Vagina (tissue), 2 donors: ENCODE data around the gene FNDC10. TPM values are rescaled to one million over a fixed set of nuclear protein-coding genes. Genes with fewer than 3 reads are reported as not detected.
"Not testable (repeated sequence)": the region's sequence is repeated elsewhere in the genome, so short reads cannot be mapped to it uniquely, and the experiment has no call there.

Experiments
- DNase-seq, 2 donors: peaks; one replicate each; pipeline ENCODE4 v3.0.0-alpha.2; 2017; ENCODE audit errors: extremely low spot score in 2 of 2
- H3K27ac ChIP-seq: fragments of 200-600 bp; sonication (generic); one replicate; pipeline ENCODE4 v1.5.1; 2019
- H3K27me3 ChIP-seq: fragments of 200-600 bp; sonication (generic); one replicate; pipeline ENCODE4 v1.5.1; 2019
- H3K36me3 ChIP-seq, 2 donors: fragments of 200-600 bp; sonication (generic); one replicate each; pipeline ENCODE4 v1.5.1; 2017 to 2019
- H3K4me1 ChIP-seq: fragments of 200-600 bp; sonication (generic); one replicate; pipeline ENCODE4 v1.5.1; 2019
- H3K4me3 ChIP-seq, 2 donors: fragments of 200-600 bp; sonication (generic); 1 replicate in 1 of 2; 2 replicates in 1 of 2; pipeline ENCODE4 v1.5.1; 2016 to 2019
- H3K9me3 ChIP-seq: fragments of 200-600 bp; sonication (generic); one replicate; pipeline ENCODE4 v1.5.1; 2019
- POLR2A ChIP-seq, 2 donors: fragments of 450-650 bp; IDR thresholded peaks; one replicate each; pipeline ENCODE4 v1.6.1; 2017; ENCODE audit warnings: antibody characterized with exemption in 2 of 2, mild to moderate bottlenecking in 2 of 2, moderate library complexity in 2 of 2
- POLR2AphosphoS5 ChIP-seq, 2 donors: sonication (generic); formaldehyde crosslinking; IDR thresholded peaks; one replicate each; pipeline ENCODE4 v1.9.0; 2017; ENCODE audit warnings: antibody characterized with exemption in 2 of 2, mild to moderate bottlenecking in 2 of 2, low read depth in 1 of 2; ENCODE audit not compliant: insufficient read depth in 1 of 2
- intact Hi-C: fragments of 100-400 bp; cut with DNase I; formaldehyde crosslinking; loops from one replicate; pipeline ENCODE4 v1.15.1; 2023
- total RNA-seq: library from RNA; depleted of rRNA; stranded (reverse); fragments of >200 nt; gene quantifications from one replicate; pipeline ENCODE4 v1.2.3, GENCODE V29; 2016
- TF ChIP-seq, protein P1 (sequence below), 3 experiments: fragments of 450-650 bp in 2 of 3; fragments of 200-600 bp in 1 of 3; sonication (generic) in 1 of 3; IDR thresholded peaks; one replicate each; pipeline ENCODE4 v1.5.1; 2017 to 2019; ENCODE audit warnings: antibody characterized with exemption in 3 of 3, mild to moderate bottlenecking in 2 of 3, moderate library complexity in 2 of 3

FNDC10 gene
- total RNA-seq, 1 donor from 2014 or later, result 6.1 TPM

- no peak for DNase-seq
- Histone ChIP-seq H3K36me3 (no peaks in the 10 kb centered on the region), H3K4me1 (peaks cover 9% of the 10 kb centered on the region), H3K27ac (no peak overlapping the region), H3K4me3 (no peak overlapping the region), H3K27me3 (peaks cover 3% of the 10 kb centered on the region), H3K9me3 (no peaks in the 10 kb centered on the region)
- TF ChIP-seq POLR2AphosphoS5 (IDR thresholded peaks at IDR 0.05; ENCODE audit: insufficient read depth in 1 of 2, low read depth in 1 of 2), result no peak
- TF ChIP-seq POLR2A (IDR thresholded peaks at IDR 0.05), result no peak
- TF ChIP-seq, protein P1, sequence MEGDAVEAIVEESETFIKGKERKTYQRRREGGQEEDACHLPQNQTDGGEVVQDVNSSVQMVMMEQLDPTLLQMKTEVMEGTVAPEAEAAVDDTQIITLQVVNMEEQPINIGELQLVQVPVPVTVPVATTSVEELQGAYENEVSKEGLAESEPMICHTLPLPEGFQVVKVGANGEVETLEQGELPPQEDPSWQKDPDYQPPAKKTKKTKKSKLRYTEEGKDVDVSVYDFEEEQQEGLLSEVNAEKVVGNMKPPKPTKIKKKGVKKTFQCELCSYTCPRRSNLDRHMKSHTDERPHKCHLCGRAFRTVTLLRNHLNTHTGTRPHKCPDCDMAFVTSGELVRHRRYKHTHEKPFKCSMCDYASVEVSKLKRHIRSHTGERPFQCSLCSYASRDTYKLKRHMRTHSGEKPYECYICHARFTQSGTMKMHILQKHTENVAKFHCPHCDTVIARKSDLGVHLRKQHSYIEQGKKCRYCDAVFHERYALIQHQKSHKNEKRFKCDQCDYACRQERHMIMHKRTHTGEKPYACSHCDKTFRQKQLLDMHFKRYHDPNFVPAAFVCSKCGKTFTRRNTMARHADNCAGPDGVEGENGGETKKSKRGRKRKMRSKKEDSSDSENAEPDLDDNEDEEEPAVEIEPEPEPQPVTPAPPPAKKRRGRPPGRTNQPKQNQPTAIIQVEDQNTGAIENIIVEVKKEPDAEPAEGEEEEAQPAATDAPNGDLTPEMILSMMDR (IDR thresholded peaks at IDR 0.05), result no peak
- intact Hi-C loops, result no loop called here
These were observed 2.5 kb downstream of the FNDC10 start for GRCh38 chr1:1597275-1597930.

DNA sequence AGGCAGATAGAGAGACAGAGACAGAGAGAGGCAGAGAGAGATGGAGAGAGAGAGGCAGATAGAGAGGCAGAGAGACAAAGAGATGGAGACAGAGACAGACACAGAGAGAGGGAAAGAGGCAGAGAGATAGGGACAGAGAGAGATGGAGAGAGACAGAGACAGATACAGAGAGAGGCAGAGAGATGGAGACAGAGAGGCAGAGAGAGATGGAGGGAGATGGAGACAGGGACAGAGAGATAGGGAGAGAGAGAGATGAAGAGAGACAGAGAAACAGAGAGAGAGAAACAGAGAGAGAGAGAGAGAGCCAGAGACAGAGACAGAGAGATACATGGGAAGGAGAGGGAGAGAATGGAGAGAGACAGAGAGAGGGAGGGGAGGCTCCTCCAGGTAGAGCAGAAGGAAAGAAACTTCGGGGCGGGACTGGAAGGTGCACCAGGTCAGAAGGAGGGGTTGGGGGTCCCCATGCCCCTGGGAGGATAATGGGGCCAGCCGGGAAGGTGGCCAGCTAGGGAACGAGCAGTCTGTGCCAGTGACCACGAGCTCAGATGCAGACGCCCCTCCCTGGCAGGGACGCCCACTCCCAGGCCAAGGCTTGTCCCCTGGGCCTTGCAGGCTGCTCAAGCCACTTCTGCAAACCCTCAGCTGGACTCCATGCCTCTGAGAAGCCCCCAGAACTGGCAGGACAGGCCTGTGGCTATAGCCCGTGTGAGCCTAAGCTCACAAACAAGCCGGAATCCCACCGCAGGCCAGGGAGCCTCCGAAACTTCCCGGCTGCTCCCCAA lies 3.3 kb downstream of the FNDC10 start:
- intact Hi-C loops, result no loop called here
- no peaks in the 10 kb centered on the region for H3K9me3 ChIP-seq
- H3K27me3 ChIP-seq, result peaks cover 3% of the 10 kb centered on the region
- peaks cover 9% of the 10 kb centered on the region for H3K4me1 ChIP-seq
- H3K4me3 ChIP-seq, result no peak overlapping the region
- no peaks in the 10 kb centered on the region for H3K36me3 ChIP-seq
- no peak for DNase-seq
- H3K27ac ChIP-seq, result no peak overlapping the region
- TF ChIP-seq, protein P1 (IDR thresholded peaks at IDR 0.05), result no peak
- TF ChIP-seq POLR2A (IDR thresholded peaks at IDR 0.05), result no peak
- TF ChIP-seq POLR2AphosphoS5 (IDR thresholded peaks at IDR 0.05; ENCODE audit: insufficient read depth in 1 of 2, low read depth in 1 of 2), result no peak

DNA sequence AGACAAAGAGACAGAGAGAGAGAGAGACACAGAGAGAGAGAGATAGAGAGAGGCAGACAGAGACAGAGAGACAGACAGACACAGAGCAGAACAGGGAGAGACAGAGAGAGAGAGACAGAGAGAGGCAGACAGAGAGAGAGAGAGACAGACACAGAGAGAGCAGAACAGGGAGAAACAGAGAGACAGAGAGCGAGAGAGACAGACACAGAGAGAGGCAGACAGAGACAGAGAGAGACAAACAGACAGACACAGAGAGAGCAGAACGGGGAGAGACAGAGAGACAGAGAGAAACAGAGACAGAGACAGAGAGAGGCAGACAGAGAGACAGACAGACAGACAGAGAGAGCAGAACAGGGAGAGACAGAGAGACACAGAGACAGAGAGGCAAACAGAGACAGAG lies 4.6 kb downstream of the FNDC10 start:
- H3K4me3 ChIP-seq, intact Hi-C loops, H3K9me3 ChIP-seq, DNase-seq, H3K27me3 ChIP-seq, H3K4me1 ChIP-seq, H3K36me3 ChIP-seq, H3K27ac ChIP-seq: not testable (repeated sequence)

DNA sequence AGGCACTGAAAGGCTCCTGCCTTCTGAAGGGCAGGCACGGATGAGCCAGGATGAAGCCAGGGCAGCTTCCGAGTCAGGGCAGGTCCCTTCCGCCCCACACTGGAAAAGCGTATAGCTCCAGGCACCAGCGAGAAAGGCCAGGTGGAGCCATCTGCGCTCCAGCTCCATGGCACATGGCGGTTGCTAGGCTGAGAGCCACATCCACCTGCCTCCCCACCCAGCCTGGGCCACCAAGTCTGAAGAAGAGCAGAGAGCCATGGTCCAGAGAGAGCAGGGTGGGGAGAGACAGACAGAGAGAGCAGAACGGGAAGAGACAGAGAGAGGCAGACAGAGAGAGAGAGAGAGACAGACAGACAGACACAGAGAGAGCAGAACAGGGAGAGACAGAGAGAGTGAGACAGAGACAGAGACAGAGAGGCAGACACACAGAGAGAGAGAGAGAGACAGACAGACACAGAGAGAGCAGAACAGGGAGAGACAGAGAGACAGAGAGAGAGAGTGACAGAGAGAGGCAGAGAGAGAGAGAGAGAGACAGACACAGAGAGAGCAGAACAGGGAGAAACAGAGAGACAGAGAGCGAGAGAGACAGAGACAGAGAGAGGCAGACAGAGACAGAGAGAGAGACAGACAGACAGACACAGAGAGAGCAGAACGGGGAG lies 5.2 kb downstream of the FNDC10 start:
- Histone ChIP-seq H3K4me1 (peaks cover 6% of the 10 kb centered on the region), H3K36me3 (no peaks in the 10 kb centered on the region), H3K4me3 (no peak overlapping the region), H3K27ac (no peak overlapping the region), H3K9me3 (no peaks in the 10 kb centered on the region), H3K27me3 (peaks cover 3% of the 10 kb centered on the region)
- no peak for TF ChIP-seq POLR2AphosphoS5 (IDR thresholded peaks at IDR 0.05; ENCODE audit: insufficient read depth in 1 of 2, low read depth in 1 of 2)
- TF ChIP-seq, protein P1 (IDR thresholded peaks at IDR 0.05), result no peak
- no peak for TF ChIP-seq POLR2A (IDR thresholded peaks at IDR 0.05)
- no peak for DNase-seq
- intact Hi-C loops, result no loop called here

GRCh38 chr1:1593834-1594601 lies 5.9 kb downstream of the FNDC10 start:
- TF ChIP-seq POLR2A (IDR thresholded peaks at IDR 0.05) (no peak), POLR2AphosphoS5 (IDR thresholded peaks at IDR 0.05; ENCODE audit: insufficient read depth in 1 of 2, low read depth in 1 of 2) (no peak)
- TF ChIP-seq, protein P1 (IDR thresholded peaks at IDR 0.05), result no peak
- Histone ChIP-seq H3K4me3 (no peak overlapping the region), H3K36me3 (no peaks in the 10 kb centered on the region), H3K27ac (no peak overlapping the region), H3K9me3 (no peaks in the 10 kb centered on the region), H3K27me3 (peaks cover 3% of the 10 kb centered on the region), H3K4me1 (peaks cover 1% of the 10 kb centered on the region)
- intact Hi-C loops, result no loop called here
- DNase-seq, result no peak
